Liver (tissue), 9 donors: ENCODE results near the gene CACNA1I. TPM values are rescaled to one million over a fixed set of nuclear protein-coding genes. Genes with fewer than 3 reads are reported as not detected.

Experiments
- DNase-seq: peaks from one replicate; pipeline ENCODE4 v3.0.0-alpha.2; 2017; ENCODE audit warnings: low spot score
- H3K27ac ChIP-seq, 2 donors: one replicate each; pipeline ENCODE4 v1.7.0; 2013; ENCODE audit warnings: inconsistent platforms in 2 of 2, low read length in 2 of 2, control low read depth in 1 of 2, low read depth in 1 of 2, mild to moderate bottlenecking in 1 of 2
- H3K27me3 ChIP-seq, 4 donors: one replicate each; pipeline versions ENCODE4 v1.6.1 to v1.7.0; 2013; ENCODE audit warnings: low read length in 3 of 4, inconsistent platforms in 1 of 4, mild to moderate bottlenecking in 1 of 4, moderate library complexity in 1 of 4; ENCODE audit not compliant: control insufficient read depth in 4 of 4, insufficient read depth in 4 of 4
- H3K36me3 ChIP-seq, 4 donors: one replicate each; pipeline versions ENCODE4 v1.6.1 to v1.7.0; 2013; ENCODE audit warnings: low read length in 3 of 4, mild to moderate bottlenecking in 3 of 4, low read depth in 1 of 4, moderate library complexity in 1 of 4; ENCODE audit not compliant: control insufficient read depth in 4 of 4, insufficient read depth in 3 of 4
- H3K4me1 ChIP-seq, 4 donors: one replicate each; pipeline versions ENCODE4 v1.6.1 to v1.7.0; 2013; ENCODE audit warnings: low read length in 3 of 4, mild to moderate bottlenecking in 3 of 4, moderate library complexity in 1 of 4; ENCODE audit not compliant: control insufficient read depth in 4 of 4, insufficient read depth in 4 of 4
- H3K4me3 ChIP-seq, 3 donors: one replicate each; pipeline versions ENCODE4 v1.6.1 to v1.7.0; 2013; ENCODE audit warnings: low read length in 3 of 3, control low read depth in 1 of 3, low read depth in 1 of 3, mild to moderate bottlenecking in 1 of 3
- H3K9ac ChIP-seq, 2 donors: one replicate each; pipeline ENCODE4 v1.7.0; 2013; ENCODE audit warnings: low read length in 2 of 2, mild to moderate bottlenecking in 2 of 2, moderate library complexity in 2 of 2, control low read depth in 1 of 2, low read depth in 1 of 2
- H3K9me3 ChIP-seq, 4 donors: one replicate each; pipeline versions ENCODE4 v1.6.1 to v1.7.0; 2013; ENCODE audit warnings: low read length in 3 of 4; ENCODE audit not compliant: control insufficient read depth in 4 of 4
- FOXA2 ChIP-seq: IDR thresholded peaks from 2 replicates; pipeline ENCODE4 v1.6.1; 2016; ENCODE audit warnings: antibody characterized with exemption
- GABPA ChIP-seq, 2 donors: IDR thresholded peaks in 1 of 2; conservative IDR thresholded peaks in 1 of 2; 2 replicates each; pipeline ENCODE4 v1.6.1; 2016; ENCODE audit warnings: antibody characterized with exemption in 2 of 2, mild to moderate bottlenecking in 1 of 2, moderate library complexity in 1 of 2
- HNF4A ChIP-seq, 2 donors: conservative IDR thresholded peaks; 2 replicates each; pipeline ENCODE4 v1.6.1; 2016; ENCODE audit warnings: antibody characterized with exemption in 2 of 2, mild to moderate bottlenecking in 2 of 2
- HNF4G ChIP-seq: IDR thresholded peaks from 2 replicates; pipeline ENCODE4 v1.6.1; 2016; ENCODE audit warnings: antibody characterized with exemption
- JUND ChIP-seq, 2 donors: IDR thresholded peaks; 2 replicates each; pipeline ENCODE4 v1.6.1; 2016; ENCODE audit warnings: antibody characterized with exemption in 2 of 2
- NR2F2 ChIP-seq: IDR thresholded peaks from 2 replicates; pipeline ENCODE4 v1.6.1; 2016; ENCODE audit warnings: antibody characterized with exemption
- RAD21 ChIP-seq, 2 donors: IDR thresholded peaks; 2 replicates each; pipeline ENCODE4 v1.6.1; 2016; ENCODE audit warnings: antibody characterized with exemption in 2 of 2, mild to moderate bottlenecking in 2 of 2
- RXRA ChIP-seq, 2 donors: IDR thresholded peaks; 2 replicates each; pipeline ENCODE4 v1.6.1; 2017 to 2018; ENCODE audit warnings: antibody characterized with exemption in 2 of 2, mild to moderate bottlenecking in 1 of 2
- SP1 ChIP-seq: IDR thresholded peaks from 2 replicates; pipeline ENCODE4 v1.6.1; 2018; ENCODE audit warnings: antibody characterized with exemption, mild to moderate bottlenecking
- TAF1 ChIP-seq: conservative IDR thresholded peaks from 2 replicates; pipeline ENCODE4 v1.6.1; 2016; ENCODE audit warnings: antibody characterized with exemption, mild to moderate bottlenecking
- YY1 ChIP-seq: IDR thresholded peaks from 2 replicates; pipeline ENCODE4 v1.6.1; 2016; ENCODE audit warnings: antibody characterized with exemption, mild to moderate bottlenecking
- WGBS: extraction: QIAGEN DNeasy Blood & Tissue Kit; methylation state at CpG from one replicate; pipeline ENCODE4 v1.1.7; 2013; 5-methylcytosine and 5-hydroxymethylcytosine counted together
- polyA plus RNA-seq, 2 donors: library from polyadenylated mRNA; stranded (reverse) in 1 of 2; unstranded in 1 of 2; fragments of 200-250 nt in 1 of 2; fragments of >200 nt in 1 of 2; fragmentation: Nextera tagmentation in 1 of 2; extraction: Ambion mirVana in 1 of 2; gene quantifications; one replicate each; pipeline versions ENCODE4 v1.2.1 to v1.2.3, GENCODE V29; 2013 to 2015
- total RNA-seq, 2 donors: library from RNA; depleted of rRNA; stranded (reverse); fragments of >200 nt; gene quantifications; one replicate each; pipeline ENCODE4 v1.2.3, GENCODE V29; 2014
- TF ChIP-seq, protein P1 (sequence below): IDR thresholded peaks from 2 replicates; pipeline ENCODE4 v1.6.1; 2016; ENCODE audit warnings: antibody characterized with exemption
- TF ChIP-seq, protein P2 (sequence below): IDR thresholded peaks from 2 replicates; pipeline ENCODE4 v1.6.1; 2016; ENCODE audit warnings: antibody characterized with exemption, mild to moderate bottlenecking
- TF ChIP-seq, protein P3 (sequence below): IDR thresholded peaks from 2 replicates; pipeline ENCODE4 v1.6.1; 2016; ENCODE audit warnings: antibody characterized with exemption
- TF ChIP-seq, protein P4 (sequence below): fragments of 150-350 bp; IDR thresholded peaks from 2 replicates; pipeline ENCODE4 v1.5.1; 2017; ENCODE audit warnings: improper control_type of control experiment, low read depth, low read length; ENCODE audit not compliant: missing input control
- TF ChIP-seq, protein P5 (sequence below): IDR thresholded peaks from 2 replicates; pipeline ENCODE4 v1.6.1; 2016; ENCODE audit warnings: antibody characterized with exemption
- donor health status: healthy.
- donor health status: healthy.
- donor health status: healthy.
- donor health status: healthy.
- donor health status: healthy.

Gene CACNA1I
- total and polyA plus RNA-seq, 4 donors = under 0.01 to 0.14 (median 0.01) TPM; not detected in 1

DNA sequence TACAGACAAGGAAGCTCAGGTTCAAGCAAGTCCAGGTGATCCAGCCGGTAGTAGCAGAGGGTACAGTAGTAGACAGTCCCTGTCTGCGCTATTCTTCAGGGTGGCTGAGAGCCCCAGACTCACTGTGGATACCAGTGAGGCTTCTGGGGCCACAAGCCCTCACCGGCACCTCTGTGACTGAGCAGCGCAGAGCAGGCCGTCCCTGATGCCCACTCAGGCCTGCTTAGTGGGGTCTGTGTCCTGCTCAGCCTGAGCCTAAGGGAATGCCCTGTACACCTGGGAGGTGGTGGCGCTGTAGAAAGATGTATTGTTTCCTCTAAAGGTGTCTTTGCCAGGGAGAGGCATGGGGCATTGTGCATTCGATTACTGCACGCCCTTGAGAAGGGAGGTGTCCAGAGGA, 143.8 kb downstream of the CACNA1I start:
- Histone ChIP-seq H3K4me1 (no peaks in the 10 kb centered on the region), H3K27ac (no peak overlapping the region), H3K9me3 (no peaks in the 10 kb centered on the region), H3K36me3 (no peaks in the 10 kb centered on the region), H3K27me3 (peaks cover 0 to 2% (median 0%) of the 10 kb centered on the region in 4 donors), H3K9ac (no peak overlapping the region), H3K4me3 (no peak overlapping the region)
- TF ChIP-seq YY1 (no peak), RXRA (IDR thresholded peaks at IDR 0.05) (no peak), TAF1 (no peak), RAD21 (IDR thresholded peaks at IDR 0.05) (no peak), HNF4G (no peak), SP1 (no peak), JUND (IDR thresholded peaks at IDR 0.05) (no peak), FOXA2 (no peak), NR2F2 (no peak), HNF4A (conservative IDR thresholded peaks at IDR 0.05) (no peak), GABPA (IDR thresholded peaks at IDR 0.05 in 1 of 2, conservative IDR thresholded peaks at IDR 0.05 in 1 of 2) (no peak)
- TF ChIP-seq, protein P1, sequence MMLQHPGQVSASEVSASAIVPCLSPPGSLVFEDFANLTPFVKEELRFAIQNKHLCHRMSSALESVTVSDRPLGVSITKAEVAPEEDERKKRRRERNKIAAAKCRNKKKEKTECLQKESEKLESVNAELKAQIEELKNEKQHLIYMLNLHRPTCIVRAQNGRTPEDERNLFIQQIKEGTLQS = no peak
- TF ChIP-seq, protein P2, sequence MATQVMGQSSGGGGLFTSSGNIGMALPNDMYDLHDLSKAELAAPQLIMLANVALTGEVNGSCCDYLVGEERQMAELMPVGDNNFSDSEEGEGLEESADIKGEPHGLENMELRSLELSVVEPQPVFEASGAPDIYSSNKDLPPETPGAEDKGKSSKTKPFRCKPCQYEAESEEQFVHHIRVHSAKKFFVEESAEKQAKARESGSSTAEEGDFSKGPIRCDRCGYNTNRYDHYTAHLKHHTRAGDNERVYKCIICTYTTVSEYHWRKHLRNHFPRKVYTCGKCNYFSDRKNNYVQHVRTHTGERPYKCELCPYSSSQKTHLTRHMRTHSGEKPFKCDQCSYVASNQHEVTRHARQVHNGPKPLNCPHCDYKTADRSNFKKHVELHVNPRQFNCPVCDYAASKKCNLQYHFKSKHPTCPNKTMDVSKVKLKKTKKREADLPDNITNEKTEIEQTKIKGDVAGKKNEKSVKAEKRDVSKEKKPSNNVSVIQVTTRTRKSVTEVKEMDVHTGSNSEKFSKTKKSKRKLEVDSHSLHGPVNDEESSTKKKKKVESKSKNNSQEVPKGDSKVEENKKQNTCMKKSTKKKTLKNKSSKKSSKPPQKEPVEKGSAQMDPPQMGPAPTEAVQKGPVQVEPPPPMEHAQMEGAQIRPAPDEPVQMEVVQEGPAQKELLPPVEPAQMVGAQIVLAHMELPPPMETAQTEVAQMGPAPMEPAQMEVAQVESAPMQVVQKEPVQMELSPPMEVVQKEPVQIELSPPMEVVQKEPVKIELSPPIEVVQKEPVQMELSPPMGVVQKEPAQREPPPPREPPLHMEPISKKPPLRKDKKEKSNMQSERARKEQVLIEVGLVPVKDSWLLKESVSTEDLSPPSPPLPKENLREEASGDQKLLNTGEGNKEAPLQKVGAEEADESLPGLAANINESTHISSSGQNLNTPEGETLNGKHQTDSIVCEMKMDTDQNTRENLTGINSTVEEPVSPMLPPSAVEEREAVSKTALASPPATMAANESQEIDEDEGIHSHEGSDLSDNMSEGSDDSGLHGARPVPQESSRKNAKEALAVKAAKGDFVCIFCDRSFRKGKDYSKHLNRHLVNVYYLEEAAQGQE = no peak
- TF ChIP-seq, protein P3, sequence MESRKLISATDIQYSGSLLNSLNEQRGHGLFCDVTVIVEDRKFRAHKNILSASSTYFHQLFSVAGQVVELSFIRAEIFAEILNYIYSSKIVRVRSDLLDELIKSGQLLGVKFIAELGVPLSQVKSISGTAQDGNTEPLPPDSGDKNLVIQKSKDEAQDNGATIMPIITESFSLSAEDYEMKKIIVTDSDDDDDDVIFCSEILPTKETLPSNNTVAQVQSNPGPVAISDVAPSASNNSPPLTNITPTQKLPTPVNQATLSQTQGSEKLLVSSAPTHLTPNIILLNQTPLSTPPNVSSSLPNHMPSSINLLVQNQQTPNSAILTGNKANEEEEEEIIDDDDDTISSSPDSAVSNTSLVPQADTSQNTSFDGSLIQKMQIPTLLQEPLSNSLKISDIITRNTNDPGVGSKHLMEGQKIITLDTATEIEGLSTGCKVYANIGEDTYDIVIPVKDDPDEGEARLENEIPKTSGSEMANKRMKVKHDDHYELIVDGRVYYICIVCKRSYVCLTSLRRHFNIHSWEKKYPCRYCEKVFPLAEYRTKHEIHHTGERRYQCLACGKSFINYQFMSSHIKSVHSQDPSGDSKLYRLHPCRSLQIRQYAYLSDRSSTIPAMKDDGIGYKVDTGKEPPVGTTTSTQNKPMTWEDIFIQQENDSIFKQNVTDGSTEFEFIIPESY = no peak
- TF ChIP-seq, protein P4, sequence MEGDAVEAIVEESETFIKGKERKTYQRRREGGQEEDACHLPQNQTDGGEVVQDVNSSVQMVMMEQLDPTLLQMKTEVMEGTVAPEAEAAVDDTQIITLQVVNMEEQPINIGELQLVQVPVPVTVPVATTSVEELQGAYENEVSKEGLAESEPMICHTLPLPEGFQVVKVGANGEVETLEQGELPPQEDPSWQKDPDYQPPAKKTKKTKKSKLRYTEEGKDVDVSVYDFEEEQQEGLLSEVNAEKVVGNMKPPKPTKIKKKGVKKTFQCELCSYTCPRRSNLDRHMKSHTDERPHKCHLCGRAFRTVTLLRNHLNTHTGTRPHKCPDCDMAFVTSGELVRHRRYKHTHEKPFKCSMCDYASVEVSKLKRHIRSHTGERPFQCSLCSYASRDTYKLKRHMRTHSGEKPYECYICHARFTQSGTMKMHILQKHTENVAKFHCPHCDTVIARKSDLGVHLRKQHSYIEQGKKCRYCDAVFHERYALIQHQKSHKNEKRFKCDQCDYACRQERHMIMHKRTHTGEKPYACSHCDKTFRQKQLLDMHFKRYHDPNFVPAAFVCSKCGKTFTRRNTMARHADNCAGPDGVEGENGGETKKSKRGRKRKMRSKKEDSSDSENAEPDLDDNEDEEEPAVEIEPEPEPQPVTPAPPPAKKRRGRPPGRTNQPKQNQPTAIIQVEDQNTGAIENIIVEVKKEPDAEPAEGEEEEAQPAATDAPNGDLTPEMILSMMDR = no peak
- TF ChIP-seq, protein P5, sequence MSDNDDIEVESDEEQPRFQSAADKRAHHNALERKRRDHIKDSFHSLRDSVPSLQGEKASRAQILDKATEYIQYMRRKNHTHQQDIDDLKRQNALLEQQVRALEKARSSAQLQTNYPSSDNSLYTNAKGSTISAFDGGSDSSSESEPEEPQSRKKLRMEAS = no peak
- WGBS = 91% methylated on average over 8 of the region's 8 CpGs
- DNase-seq = no peak
